GM19328 (cell line): ENCODE results near the gene SUGCT.

Source experiments
- ATAC-seq: cut with Tn5 transposase; IDR thresholded peaks from one replicate; pipeline ENCODE4 v1.9.1; 2021; ENCODE audit warnings: mild to moderate bottlenecking, moderate library complexity; ENCODE audit not compliant: unreplicated experiment

The SUGCT gene

GRCh38 chr7:40884241-40884640 is 749.4 kb downstream of the SUGCT start:
- ATAC-seq, result no peak

DNA sequence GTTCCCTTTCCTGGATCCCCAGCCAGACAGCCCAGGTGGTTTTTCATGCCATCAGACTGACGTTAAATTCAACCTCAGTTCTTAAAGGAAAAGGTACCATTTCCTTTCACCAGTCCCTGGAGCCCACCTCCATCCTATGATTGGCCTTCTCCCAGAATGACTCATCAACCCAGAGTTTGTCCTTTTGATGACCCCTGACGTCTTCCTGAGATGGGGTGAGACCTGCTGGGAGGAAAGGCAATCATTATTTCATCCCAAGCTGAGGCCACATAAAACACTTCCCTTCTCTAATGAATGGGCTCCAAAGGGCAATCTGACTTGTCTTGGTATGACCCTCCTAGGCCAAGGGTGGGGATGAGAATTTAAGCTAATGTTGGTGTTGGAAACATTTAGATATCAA is 750.7 kb downstream of the SUGCT start:
- ATAC-seq, result no peak

DNA sequence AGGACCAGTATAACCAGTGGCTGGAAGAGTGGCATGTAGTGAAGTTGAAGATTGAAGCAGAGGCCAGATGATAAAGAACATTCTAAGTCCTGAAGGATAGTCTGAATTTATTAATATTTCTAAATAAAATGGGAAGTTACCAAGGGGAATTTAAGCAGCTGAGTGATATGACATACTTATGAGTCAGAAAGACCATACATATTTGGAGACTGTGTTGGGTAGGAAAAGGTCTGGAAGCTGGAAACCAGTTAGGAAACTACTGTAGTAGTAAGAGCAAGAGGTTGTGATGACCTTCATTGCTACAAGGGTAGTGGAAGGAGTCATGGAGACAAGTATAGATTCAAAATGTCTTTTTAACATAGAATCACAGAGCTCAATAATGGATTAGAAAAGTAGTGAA is 752.3 kb downstream of the SUGCT start:
- ATAC-seq, result no peak

- no peak for ATAC-seq
Measured at GRCh38 chr7:40888499-40888898, 753.7 kb downstream of the SUGCT start.

DNA sequence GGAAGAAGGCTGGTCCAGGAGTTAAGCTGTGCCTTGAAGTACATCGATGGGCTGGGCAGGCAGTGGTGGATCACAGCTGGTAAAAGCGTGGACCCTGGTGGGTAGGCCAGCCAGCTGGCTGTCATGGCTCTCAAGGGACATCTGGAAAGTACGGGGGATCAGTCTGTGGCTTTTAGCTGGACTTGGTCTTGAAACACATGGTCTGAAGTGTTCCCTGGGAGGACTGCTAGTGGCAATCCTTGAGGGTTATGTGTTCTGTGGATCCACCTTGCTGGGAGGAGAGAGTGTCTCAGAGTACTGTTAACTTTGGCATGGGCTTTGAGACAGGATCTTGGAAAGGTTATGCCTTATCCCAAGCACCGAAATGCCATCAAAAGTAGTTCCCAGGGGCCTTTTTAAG is 754.3 kb downstream of the SUGCT start:
- ATAC-seq, result no peak

- no peak for ATAC-seq
Measured at GRCh38 chr7:40889539-40889938, 754.7 kb downstream of the SUGCT start.

DNA sequence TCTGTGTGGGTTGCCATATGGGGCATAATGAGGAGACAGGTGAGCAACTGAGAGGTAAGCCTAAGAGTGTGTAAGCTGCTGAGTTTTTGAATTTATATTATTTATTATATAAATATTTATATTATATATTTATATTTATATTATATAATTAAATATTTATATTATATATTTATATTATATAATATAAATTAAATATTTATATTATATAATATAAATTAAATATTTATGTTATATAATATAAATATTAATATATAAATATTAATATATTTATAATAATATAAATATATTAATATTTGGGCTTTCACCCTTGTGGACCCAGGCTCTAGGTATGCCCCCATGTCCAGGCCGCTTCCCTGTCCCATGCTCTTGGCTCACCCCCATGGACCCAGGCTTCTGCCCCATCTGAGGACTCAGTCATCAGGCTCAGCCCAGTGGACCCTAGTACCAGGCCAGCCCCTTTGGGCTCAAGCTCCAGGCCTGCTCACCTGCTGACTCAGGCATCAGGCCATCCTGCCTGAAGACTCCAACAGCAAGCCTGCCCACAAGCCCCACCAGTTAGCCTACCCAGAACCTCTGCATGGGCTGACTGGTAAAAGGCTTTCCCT is 755.4 kb downstream of the SUGCT start:
- no peak for ATAC-seq

DNA sequence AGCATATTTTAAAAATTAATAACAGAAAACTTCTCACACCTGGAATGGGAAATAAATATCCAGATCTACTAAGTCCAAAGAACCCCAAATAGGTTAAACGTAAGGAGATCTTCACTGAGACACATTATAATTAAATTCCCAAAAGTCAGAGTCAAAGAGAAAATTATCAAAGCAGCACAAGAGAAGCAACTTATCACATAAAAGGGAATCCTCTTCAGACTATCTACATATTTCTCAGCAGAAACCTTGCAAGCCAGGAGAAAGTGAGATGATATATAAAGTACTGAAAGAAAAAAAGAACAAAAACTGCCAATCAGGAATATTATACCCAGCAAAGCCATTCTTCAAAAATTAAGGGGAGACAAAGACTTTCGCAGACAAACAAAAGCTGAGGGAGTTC is 756.4 kb downstream of the SUGCT start:
- no peak for ATAC-seq

- no peak for ATAC-seq
Measured at GRCh38 chr7:40899151-40899550, 764.3 kb downstream of the SUGCT start.

DNA sequence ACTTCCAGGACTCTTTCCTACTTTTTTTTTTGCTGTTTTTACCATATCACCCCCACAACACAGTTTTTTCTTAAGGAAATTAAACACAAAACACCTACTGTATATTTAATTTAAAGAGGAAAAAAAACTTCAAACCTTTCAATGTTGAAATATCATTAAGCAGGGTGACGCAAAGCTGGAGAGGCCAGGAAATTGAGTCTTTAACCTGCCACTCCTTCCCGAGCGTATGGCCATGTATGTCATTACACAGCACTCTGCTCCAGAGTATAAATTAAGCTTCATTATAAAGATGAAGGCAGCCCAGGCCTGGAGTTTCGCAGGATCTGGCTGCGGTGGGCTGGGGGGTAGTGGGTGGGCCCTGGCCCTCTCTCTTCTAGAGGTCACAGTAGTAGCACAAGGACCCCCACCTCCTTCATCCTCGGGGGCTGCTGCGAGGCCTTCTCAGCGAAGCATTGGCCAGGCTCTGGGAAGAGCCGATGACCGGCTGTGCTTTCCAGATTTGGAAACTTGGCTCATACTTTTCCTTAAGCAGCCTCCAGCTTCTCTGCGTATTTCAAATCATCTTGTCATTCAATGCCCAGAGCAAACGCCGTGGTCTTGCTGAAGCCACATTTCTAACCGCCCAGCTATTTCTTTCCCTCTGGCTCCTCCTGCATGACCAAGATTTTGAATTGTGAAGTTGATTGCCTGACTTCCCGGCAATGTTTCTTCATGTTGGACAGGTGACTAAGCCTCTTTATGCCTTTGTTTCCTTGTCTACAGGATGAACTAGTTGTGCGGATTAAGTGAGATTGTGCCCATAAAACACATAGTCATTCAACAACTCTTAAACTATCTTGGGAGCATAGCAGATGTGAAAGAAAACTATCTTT is 765.1 kb downstream of the SUGCT start:
- ATAC-seq, result no peak

DNA sequence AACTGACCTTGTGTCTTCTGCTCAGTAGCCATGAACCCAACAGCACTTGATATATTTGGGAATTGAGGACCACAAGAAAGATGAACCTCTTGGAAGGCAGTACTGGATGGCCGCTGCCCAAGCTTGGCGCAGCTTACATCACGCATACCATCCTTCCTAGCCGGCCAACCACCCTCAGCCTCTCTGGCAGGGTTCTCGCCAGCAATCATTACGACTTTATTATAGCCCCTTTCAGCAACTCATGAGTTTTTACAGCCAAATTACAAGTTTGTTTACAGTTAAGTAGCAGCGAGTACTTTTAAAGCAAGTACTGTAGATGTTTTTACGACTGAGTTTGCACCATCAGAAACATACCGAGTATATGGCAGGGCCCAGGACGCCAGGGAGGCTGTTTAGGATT is 769.1 kb downstream of the SUGCT start:
- no peak for ATAC-seq

GRCh38 chr7:40907286-40907685 is 772.5 kb downstream of the SUGCT start:
- ATAC-seq, result no peak

GRCh38 chr7:40909346-40909980 is 774.7 kb downstream of the SUGCT start:
- no peak for ATAC-seq
